Panc1 (cell line): ENCODE measurements around the gene RAB3IL1. TPM values are rescaled to one million over a fixed set of nuclear protein-coding genes. Genes with fewer than 3 reads are reported as not detected.

Source experiments
- ATAC-seq: fragments of 200-7000 bp; cut with Tn5 transposase; 2 replicates; pipeline ENCODE4 v1.9.1; 2020; ENCODE audit warnings: mild to moderate bottlenecking, moderate library complexity
- BruUV-seq: library from RNA; stranded (reverse); fragments of 400-500 nt; replicated peaks from 2 replicates; lab custom pipeline; 2021; lab: Mats Ljungman, UMichigan
- CTCF ChIA-PET: fragments of 300-600 bp; sonication (Branson Sonifier 250); formaldehyde crosslinking; loops from one replicate; lab custom pipeline; 2022; ENCODE audit warnings: antibody characterized with exemption; lab: Charles Lee
- POLR2A ChIA-PET: fragments of 300-600 bp; sonication (Branson Sonifier 250); formaldehyde crosslinking; loops from one replicate; lab custom pipeline; 2022; ENCODE audit warnings: antibody characterized with exemption; lab: Charles Lee
- DNase-seq: peaks from one replicate; pipeline ENCODE4 v3.0.0-alpha.2; 2010; ENCODE audit warnings: low read depth, low spot score
- H3K27ac ChIP-seq: 2 replicates; pipeline ENCODE4 v1.5.1; 2011; ENCODE audit warnings: mild to moderate bottlenecking, low read length, inconsistent platforms
- H3K27me3 ChIP-seq: fragments of 200-500 bp; sonication (Bioruptor generic); 2 replicates; pipeline ENCODE4 v1.6.0; 2014; ENCODE audit warnings: low read length, inconsistent platforms; ENCODE audit not compliant: control insufficient read depth, insufficient read depth
- H3K36me3 ChIP-seq: fragments of 200-500 bp; sonication (Bioruptor generic); 2 replicates; pipeline ENCODE4 v1.5.1; 2014; ENCODE audit warnings: inconsistent platforms, mild to moderate bottlenecking, low read length, moderate library complexity; ENCODE audit not compliant: control insufficient read depth, insufficient read depth
- H3K4me1 ChIP-seq: 2 replicates; pipeline ENCODE4 v1.5.1; 2011; ENCODE audit warnings: inconsistent platforms, mild to moderate bottlenecking, low read length, moderate library complexity; ENCODE audit not compliant: control insufficient read depth, insufficient read depth
- H3K4me3 ChIP-seq, 2 experiments: 2 replicates each; pipeline ENCODE4 v1.5.1; 2011 to 2012; ENCODE audit warnings: low read depth in 2 of 2, low read length in 2 of 2, mild to moderate bottlenecking in 2 of 2, inconsistent platforms in 1 of 2, moderate library complexity in 1 of 2
- H3K9me3 ChIP-seq: fragments of 200-500 bp; sonication (Bioruptor generic); 2 replicates; pipeline ENCODE4 v1.5.1; 2014; ENCODE audit warnings: low read depth, mild to moderate bottlenecking, inconsistent platforms, low read length, moderate library complexity; ENCODE audit not compliant: control insufficient read depth, insufficient read depth
- POLR2AphosphoS5 ChIP-seq: IDR thresholded peaks from 2 replicates; pipeline ENCODE4 v1.6.1; 2012; ENCODE audit warnings: mild to moderate bottlenecking, low read depth, low read length, moderate library complexity
- SIN3A ChIP-seq: IDR thresholded peaks from 2 replicates; pipeline ENCODE4 v1.6.1; 2012; ENCODE audit warnings: low read depth, mild to moderate bottlenecking, low read length, moderate library complexity, borderline replicate concordance; ENCODE audit not compliant: insufficient read depth
- TCF7L2 ChIP-seq: IDR thresholded peaks from 2 replicates; pipeline ENCODE4 v1.6.1; 2011; ENCODE audit warnings: mild to moderate bottlenecking, low read depth, low read length, inconsistent platforms
- in situ Hi-C: cut with HindIII; loops from 2 replicates; pipeline ENCODE4 v1.10.0; 2016; ENCODE audit warnings: low sequenced_read_pairs, low pct_unique_long_range_greater_than_20kb
- intact Hi-C: fragments of 100-400 bp; cut with micrococcal nuclease; formaldehyde crosslinking; loops from one replicate; pipeline ENCODE4 v1.10.0; 2022; ENCODE audit not compliant: unreplicated experiment
- total RNA-seq: library from RNA; stranded (reverse); gene quantifications from one replicate; pipeline ENCODE4 v1.2.1, GENCODE V29; 2021; ENCODE audit not compliant: unreplicated experiment
- TF ChIP-seq, protein P1 (sequence below): fragments of 450-650 bp; IDR thresholded peaks from 2 replicates; pipeline ENCODE4 v1.5.1; 2017; ENCODE audit warnings: mild to moderate bottlenecking
- TF ChIP-seq, protein P2 (sequence below), 2 experiments: IDR thresholded peaks; 2 replicates each; pipeline ENCODE4 v1.6.1; 2011 to 2012; ENCODE audit warnings: low read depth in 2 of 2, control low read depth in 1 of 2, low read length in 1 of 2, mild to moderate bottlenecking in 1 of 2, moderate library complexity in 1 of 2; ENCODE audit not compliant: insufficient read depth in 1 of 2

The RAB3IL1 gene
- total RNA-seq, 1 experiment from 2014 or later = 8.9 TPM

DNA sequence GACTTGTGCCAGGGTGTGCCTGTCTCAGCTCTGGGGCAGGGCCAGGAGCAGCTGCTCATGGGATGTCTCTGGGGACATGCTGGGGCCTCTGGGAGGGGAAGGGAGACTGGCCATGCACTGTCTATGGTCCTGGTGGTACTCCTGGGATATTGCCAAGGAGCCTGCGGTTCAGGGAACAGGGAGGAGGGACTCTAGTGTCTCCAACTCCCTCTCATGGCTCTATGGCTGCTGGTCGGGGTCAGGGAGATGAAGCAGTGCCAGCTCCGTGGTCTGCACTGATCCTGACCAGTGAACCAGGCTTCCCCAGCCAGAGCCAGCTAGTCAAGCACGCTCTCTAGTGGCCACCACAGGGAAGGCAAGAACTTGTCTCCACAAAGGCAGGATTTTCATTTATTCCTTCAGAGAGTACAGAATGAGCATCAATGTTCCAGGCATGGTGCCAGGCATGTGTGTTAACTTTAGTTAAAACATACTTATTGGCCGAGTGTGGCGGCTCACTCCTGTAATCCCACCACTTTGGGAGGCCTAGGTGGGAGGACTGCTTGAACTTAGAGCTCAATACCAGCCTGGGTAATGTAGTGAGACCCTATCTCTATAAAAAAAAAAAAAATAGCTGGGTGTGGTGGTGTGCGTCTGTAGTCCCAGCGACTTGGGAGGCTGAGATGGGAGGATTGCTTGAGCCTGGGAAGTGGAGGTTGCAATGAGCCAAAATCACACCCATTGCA, 30.3 kb upstream of the RAB3IL1 start:
- no peak overlapping the region for H3K27ac ChIP-seq
- 0 out of 2 replicates have a peak, but pooled peaks cover 4% of the 10 kb centered on the region for H3K4me1 ChIP-seq
- intact Hi-C loops (loop anchor here (1.0 to 5.0 kb wide), 4 partner anchors 35 to 135 kb away; no protein-coding TSS in a partner anchor), in situ Hi-C loops (no loop called here)
- CTCF ChIA-PET = interaction anchor here (0.5 to 5.2 kb wide), 16 partner anchors 14 to 160 kb away, joined by 3 to 49 read pairs (median 4); no protein-coding TSS in a partner anchor
- DNase-seq = no peak
- no peaks in the 10 kb centered on the region for H3K9me3 ChIP-seq
- no peaks in the 10 kb centered on the region for H3K36me3 ChIP-seq
- POLR2A ChIA-PET = no interaction called here
- peak; percentile 86 for ATAC-seq
- no peak overlapping the region for H3K4me3 ChIP-seq
- BruUV-seq = no TSS peak
- TF ChIP-seq, protein P1, sequence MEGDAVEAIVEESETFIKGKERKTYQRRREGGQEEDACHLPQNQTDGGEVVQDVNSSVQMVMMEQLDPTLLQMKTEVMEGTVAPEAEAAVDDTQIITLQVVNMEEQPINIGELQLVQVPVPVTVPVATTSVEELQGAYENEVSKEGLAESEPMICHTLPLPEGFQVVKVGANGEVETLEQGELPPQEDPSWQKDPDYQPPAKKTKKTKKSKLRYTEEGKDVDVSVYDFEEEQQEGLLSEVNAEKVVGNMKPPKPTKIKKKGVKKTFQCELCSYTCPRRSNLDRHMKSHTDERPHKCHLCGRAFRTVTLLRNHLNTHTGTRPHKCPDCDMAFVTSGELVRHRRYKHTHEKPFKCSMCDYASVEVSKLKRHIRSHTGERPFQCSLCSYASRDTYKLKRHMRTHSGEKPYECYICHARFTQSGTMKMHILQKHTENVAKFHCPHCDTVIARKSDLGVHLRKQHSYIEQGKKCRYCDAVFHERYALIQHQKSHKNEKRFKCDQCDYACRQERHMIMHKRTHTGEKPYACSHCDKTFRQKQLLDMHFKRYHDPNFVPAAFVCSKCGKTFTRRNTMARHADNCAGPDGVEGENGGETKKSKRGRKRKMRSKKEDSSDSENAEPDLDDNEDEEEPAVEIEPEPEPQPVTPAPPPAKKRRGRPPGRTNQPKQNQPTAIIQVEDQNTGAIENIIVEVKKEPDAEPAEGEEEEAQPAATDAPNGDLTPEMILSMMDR = peak; percentile 96
- no peak for TF ChIP-seq TCF7L2
- no peaks in the 10 kb centered on the region; the same call in 1 of the 2 replicates for H3K27me3 ChIP-seq

DNA sequence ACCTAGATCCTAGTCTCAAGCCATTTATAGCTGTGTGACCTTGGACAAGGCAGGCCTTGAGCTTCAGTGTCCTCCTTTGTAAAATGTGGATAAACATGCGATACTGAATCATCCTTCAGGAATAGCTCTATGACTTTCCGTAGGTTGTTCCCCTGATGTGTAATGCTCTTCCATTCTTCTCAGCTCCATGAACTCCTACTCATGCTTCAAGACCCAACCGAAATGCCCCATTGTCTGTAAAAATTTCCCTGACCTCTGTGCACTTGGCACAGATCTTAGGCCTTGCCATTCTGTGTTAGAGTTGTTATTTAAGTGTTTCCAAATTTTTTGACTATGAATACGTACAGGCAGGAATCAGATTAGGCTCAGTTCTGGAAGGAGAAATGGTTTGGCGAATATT, 29.5 kb upstream of the RAB3IL1 start:
- no TSS peak for BruUV-seq

More for the DNA sequence above, 29.5 kb upstream of the RAB3IL1 start:
- TF ChIP-seq TCF7L2 (no peak), POLR2AphosphoS5 (no peak), SIN3A (no peak)
- TF ChIP-seq, protein P2, sequence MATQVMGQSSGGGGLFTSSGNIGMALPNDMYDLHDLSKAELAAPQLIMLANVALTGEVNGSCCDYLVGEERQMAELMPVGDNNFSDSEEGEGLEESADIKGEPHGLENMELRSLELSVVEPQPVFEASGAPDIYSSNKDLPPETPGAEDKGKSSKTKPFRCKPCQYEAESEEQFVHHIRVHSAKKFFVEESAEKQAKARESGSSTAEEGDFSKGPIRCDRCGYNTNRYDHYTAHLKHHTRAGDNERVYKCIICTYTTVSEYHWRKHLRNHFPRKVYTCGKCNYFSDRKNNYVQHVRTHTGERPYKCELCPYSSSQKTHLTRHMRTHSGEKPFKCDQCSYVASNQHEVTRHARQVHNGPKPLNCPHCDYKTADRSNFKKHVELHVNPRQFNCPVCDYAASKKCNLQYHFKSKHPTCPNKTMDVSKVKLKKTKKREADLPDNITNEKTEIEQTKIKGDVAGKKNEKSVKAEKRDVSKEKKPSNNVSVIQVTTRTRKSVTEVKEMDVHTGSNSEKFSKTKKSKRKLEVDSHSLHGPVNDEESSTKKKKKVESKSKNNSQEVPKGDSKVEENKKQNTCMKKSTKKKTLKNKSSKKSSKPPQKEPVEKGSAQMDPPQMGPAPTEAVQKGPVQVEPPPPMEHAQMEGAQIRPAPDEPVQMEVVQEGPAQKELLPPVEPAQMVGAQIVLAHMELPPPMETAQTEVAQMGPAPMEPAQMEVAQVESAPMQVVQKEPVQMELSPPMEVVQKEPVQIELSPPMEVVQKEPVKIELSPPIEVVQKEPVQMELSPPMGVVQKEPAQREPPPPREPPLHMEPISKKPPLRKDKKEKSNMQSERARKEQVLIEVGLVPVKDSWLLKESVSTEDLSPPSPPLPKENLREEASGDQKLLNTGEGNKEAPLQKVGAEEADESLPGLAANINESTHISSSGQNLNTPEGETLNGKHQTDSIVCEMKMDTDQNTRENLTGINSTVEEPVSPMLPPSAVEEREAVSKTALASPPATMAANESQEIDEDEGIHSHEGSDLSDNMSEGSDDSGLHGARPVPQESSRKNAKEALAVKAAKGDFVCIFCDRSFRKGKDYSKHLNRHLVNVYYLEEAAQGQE (IDR thresholded peaks at IDR 0.05; ENCODE audit: insufficient read depth in 1 of 2, low read depth in 2 of 2, low read length in 1 of 2) = no peak
- ChIA-PET POLR2A (no interaction called here), CTCF (interaction anchor here (0.5 to 5.2 kb wide), 9 partner anchors 43 to 161 kb away, joined by 3 to 49 read pairs (median 5); no protein-coding TSS in a partner anchor)
- ATAC-seq (no peak), DNase-seq (no peak)
- 0 out of 2 replicates have a peak, but pooled peaks cover 4% of the 10 kb centered on the region for H3K4me1 ChIP-seq
- no peak overlapping the region for H3K4me3 ChIP-seq
- in situ Hi-C loops (no loop called here), intact Hi-C loops (loop anchor here (1.0 to 5.0 kb wide), 4 partner anchors 35 to 135 kb away; no protein-coding TSS in a partner anchor)
- H3K27ac ChIP-seq = no peak overlapping the region
- H3K9me3 ChIP-seq = no peaks in the 10 kb centered on the region
- no peaks in the 10 kb centered on the region for H3K36me3 ChIP-seq
- H3K27me3 ChIP-seq = no peaks in the 10 kb centered on the region; the same call in 1 of the 2 replicates
